ENCODE measurements around the gene STARD9.
"Not testable (repeated sequence)": the region's sequence is repeated elsewhere in the genome, so short reads cannot be mapped to it uniquely, and the experiment has no call there.

The STARD9 gene

DNA sequence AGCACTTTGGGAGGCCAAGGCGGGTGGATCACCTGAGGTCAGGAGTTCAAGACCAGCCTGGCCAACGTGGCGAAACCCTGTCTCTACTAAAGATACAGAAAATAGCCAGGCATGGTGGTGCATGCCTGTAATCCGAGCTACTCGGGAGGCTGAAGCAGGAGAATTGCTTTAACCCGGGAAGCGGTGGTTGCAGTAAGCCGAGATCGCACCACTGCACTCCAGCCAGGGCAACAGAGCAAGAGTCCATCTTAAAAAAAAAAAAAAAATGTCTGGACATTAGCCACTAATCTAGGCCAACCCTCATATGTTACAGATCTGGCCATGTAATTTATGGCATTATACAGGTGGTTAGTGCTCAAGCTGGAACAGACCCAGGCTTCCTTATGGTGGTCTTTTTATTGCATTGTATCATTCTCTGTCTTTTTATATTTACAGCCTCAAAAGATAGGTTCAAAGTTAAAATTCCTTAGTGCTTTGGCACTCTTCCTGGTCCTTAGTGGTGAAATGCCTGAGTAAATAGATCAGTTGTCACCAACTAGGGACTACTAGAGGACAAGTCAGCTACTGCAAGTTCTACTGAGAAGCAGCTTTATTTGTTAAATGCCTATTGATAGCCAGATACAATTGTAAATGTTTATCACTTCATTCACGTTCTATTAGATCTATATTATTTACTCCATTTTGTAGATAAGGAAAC lies 16.0 kb downstream of the STARD9 start:
- Histone ChIP-seq H3K27ac (ENCODE audit: low read depth, low read length) (no peak overlapping the region), H3K9me3 (ENCODE audit: control insufficient read depth, insufficient read depth, low read depth, low read length) (no peaks in the 10 kb centered on the region), H3K27me3 (ENCODE audit: control insufficient read depth, insufficient read depth, low read length) (no peaks in the 10 kb centered on the region), H3K4me3 (ENCODE audit: low read depth, low read length) (no peak overlapping the region), H3K9ac (ENCODE audit: low read length) (no peak overlapping the region), H3K36me3 (ENCODE audit: control insufficient read depth, insufficient read depth, low read length) (no peaks in the 10 kb centered on the region), H3K4me1 (ENCODE audit: control insufficient read depth, insufficient read depth, low read length) (peaks cover 3% of the 10 kb centered on the region; the same call in 1 of the 2 replicates)

- H3K9ac ChIP-seq (ENCODE audit: low read length) = no peak overlapping the region
- no peaks in the 10 kb centered on the region for H3K9me3 ChIP-seq (ENCODE audit: control insufficient read depth, insufficient read depth, low read depth, low read length)
- no peaks in the 10 kb centered on the region for H3K27me3 ChIP-seq (ENCODE audit: control insufficient read depth, insufficient read depth, low read length)
- no peak overlapping the region for H3K27ac ChIP-seq (ENCODE audit: low read depth, low read length)
- H3K4me3 ChIP-seq (ENCODE audit: low read depth, low read length) = no peak overlapping the region
- H3K4me1 ChIP-seq (ENCODE audit: control insufficient read depth, insufficient read depth, low read length) = peaks cover 3% of the 10 kb centered on the region; the same call in 1 of the 2 replicates
- H3K36me3 ChIP-seq (ENCODE audit: control insufficient read depth, insufficient read depth, low read length) = no peaks in the 10 kb centered on the region
These were observed 17.3 kb downstream of the STARD9 start for GRCh38 chr15:42592716-42593115.

GRCh38 chr15:42593143-42593542 lies 17.7 kb downstream of the STARD9 start:
- peaks cover 3% of the 10 kb centered on the region; the same call in 1 of the 2 replicates for H3K4me1 ChIP-seq (ENCODE audit: control insufficient read depth, insufficient read depth, low read length)
- H3K36me3 ChIP-seq (ENCODE audit: control insufficient read depth, insufficient read depth, low read length) = no peaks in the 10 kb centered on the region
- H3K27me3 ChIP-seq (ENCODE audit: control insufficient read depth, insufficient read depth, low read length) = no peaks in the 10 kb centered on the region
- H3K27ac ChIP-seq (ENCODE audit: low read depth, low read length) = no peak overlapping the region
- no peaks in the 10 kb centered on the region for H3K9me3 ChIP-seq (ENCODE audit: control insufficient read depth, insufficient read depth, low read depth, low read length)
- no peak overlapping the region for H3K9ac ChIP-seq (ENCODE audit: low read length)
- no peak overlapping the region for H3K4me3 ChIP-seq (ENCODE audit: low read depth, low read length)

GRCh38 chr15:42594095-42594494 lies 18.7 kb downstream of the STARD9 start:
- Histone ChIP-seq H3K4me3 (ENCODE audit: low read depth, low read length) (no peak overlapping the region), H3K9ac (ENCODE audit: low read length) (no peak overlapping the region), H3K9me3 (ENCODE audit: control insufficient read depth, insufficient read depth, low read depth, low read length) (no peaks in the 10 kb centered on the region), H3K27me3 (ENCODE audit: control insufficient read depth, insufficient read depth, low read length) (no peaks in the 10 kb centered on the region), H3K36me3 (ENCODE audit: control insufficient read depth, insufficient read depth, low read length) (no peaks in the 10 kb centered on the region), H3K4me1 (ENCODE audit: control insufficient read depth, insufficient read depth, low read length) (peaks cover 3% of the 10 kb centered on the region; the same call in 1 of the 2 replicates), H3K27ac (ENCODE audit: low read depth, low read length) (no peak overlapping the region)

GRCh38 chr15:42595626-42596240 lies 20.3 kb downstream of the STARD9 start:
- H3K4me3 ChIP-seq (ENCODE audit: low read depth, low read length) = no peak overlapping the region
- peaks cover 3% of the 10 kb centered on the region; the same call in 1 of the 2 replicates for H3K4me1 ChIP-seq (ENCODE audit: control insufficient read depth, insufficient read depth, low read length)
- no peaks in the 10 kb centered on the region; the same call in 1 of the 2 replicates for H3K9me3 ChIP-seq (ENCODE audit: control insufficient read depth, insufficient read depth, low read depth, low read length)
- H3K9ac ChIP-seq (ENCODE audit: low read length) = no peak overlapping the region
- no peaks in the 10 kb centered on the region for H3K27me3 ChIP-seq (ENCODE audit: control insufficient read depth, insufficient read depth, low read length)
- no peaks in the 10 kb centered on the region for H3K36me3 ChIP-seq (ENCODE audit: control insufficient read depth, insufficient read depth, low read length)
- 0 out of 2 replicates have a peak overlapping the region, but pooled peaks have one; percentile 41 for H3K27ac ChIP-seq (ENCODE audit: low read depth, low read length)

DNA sequence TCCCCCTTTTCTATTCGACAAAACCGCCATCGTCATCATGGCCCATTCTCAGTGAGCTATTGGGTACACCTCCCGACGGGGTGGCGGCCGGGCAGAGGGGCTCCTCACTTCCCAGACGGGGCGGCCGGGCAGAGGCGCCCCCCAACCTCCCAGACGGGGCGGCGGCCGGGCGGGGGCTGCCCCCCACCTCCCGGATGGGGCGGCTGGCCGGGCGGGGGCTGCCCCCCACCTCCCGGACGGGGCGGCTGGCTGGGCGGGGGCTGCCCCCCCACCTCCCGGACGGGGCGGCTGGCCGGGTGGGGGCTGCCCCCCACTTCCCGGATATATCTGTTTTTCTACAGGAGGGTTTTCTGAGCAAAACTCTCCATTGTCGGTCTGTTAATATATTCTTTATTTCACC lies 25.9 kb downstream of the STARD9 start:
- H3K4me1 ChIP-seq (ENCODE audit: control insufficient read depth, insufficient read depth, low read length); H3K9ac ChIP-seq (ENCODE audit: low read length); H3K4me3 ChIP-seq (ENCODE audit: low read depth, low read length); H3K27me3 ChIP-seq (ENCODE audit: control insufficient read depth, insufficient read depth, low read length); H3K27ac ChIP-seq (ENCODE audit: low read depth, low read length); H3K36me3 ChIP-seq (ENCODE audit: control insufficient read depth, insufficient read depth, low read length): not testable (repeated sequence)
- H3K9me3 ChIP-seq (ENCODE audit: control insufficient read depth, insufficient read depth, low read depth, low read length) = peaks cover 15% of the 10 kb centered on the region

GRCh38 chr15:42602501-42602900 lies 27.1 kb downstream of the STARD9 start:
- H3K27me3 ChIP-seq (ENCODE audit: control insufficient read depth, insufficient read depth, low read length) = no peaks in the 10 kb centered on the region
- H3K4me1 ChIP-seq (ENCODE audit: control insufficient read depth, insufficient read depth, low read length) = no peaks in the 10 kb centered on the region
- H3K9ac ChIP-seq (ENCODE audit: low read length) = no peak overlapping the region
- no peaks in the 10 kb centered on the region for H3K36me3 ChIP-seq (ENCODE audit: control insufficient read depth, insufficient read depth, low read length)
- no peak overlapping the region for H3K27ac ChIP-seq (ENCODE audit: low read depth, low read length)
- H3K9me3 ChIP-seq (ENCODE audit: control insufficient read depth, insufficient read depth, low read depth, low read length) = peaks cover 15% of the 10 kb centered on the region
- no peak overlapping the region for H3K4me3 ChIP-seq (ENCODE audit: low read depth, low read length)

DNA sequence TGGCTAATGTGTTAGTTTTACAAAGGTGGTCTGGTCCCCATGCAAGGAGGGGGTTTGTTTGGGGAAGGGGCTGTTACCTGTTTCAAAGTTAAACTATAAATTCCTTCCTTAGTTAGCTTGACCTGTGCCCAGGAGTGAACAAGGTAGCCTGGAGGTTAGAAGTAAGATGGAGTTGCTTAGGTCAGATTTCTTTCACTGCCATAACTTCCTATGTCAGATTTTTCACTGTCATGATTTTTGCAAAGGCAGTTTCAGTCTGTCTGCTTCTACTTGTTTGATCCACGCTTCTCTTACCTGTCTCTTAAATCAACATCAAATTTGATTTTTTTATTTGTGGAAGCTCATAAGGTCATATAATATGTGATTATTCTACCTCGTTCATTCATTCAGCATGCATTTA lies 28.6 kb downstream of the STARD9 start:
- no peak overlapping the region for H3K4me3 ChIP-seq (ENCODE audit: low read depth, low read length)
- H3K36me3 ChIP-seq (ENCODE audit: control insufficient read depth, insufficient read depth, low read length) = no peaks in the 10 kb centered on the region
- H3K4me1 ChIP-seq (ENCODE audit: control insufficient read depth, insufficient read depth, low read length) = 0 out of 2 replicates have a peak, but pooled peaks cover 4% of the 10 kb centered on the region
- H3K9ac ChIP-seq (ENCODE audit: low read length) = no peak overlapping the region
- peaks cover 15% of the 10 kb centered on the region for H3K9me3 ChIP-seq (ENCODE audit: control insufficient read depth, insufficient read depth, low read depth, low read length)
- H3K27me3 ChIP-seq (ENCODE audit: control insufficient read depth, insufficient read depth, low read length) = no peaks in the 10 kb centered on the region
- H3K27ac ChIP-seq (ENCODE audit: low read depth, low read length) = no peak overlapping the region

GRCh38 chr15:42604894-42605744 lies 29.7 kb downstream of the STARD9 start:
- Histone ChIP-seq H3K27ac (ENCODE audit: low read depth, low read length) (no peak overlapping the region), H3K4me1 (ENCODE audit: control insufficient read depth, insufficient read depth, low read length) (0 out of 2 replicates have a peak, but pooled peaks cover 4% of the 10 kb centered on the region), H3K27me3 (ENCODE audit: control insufficient read depth, insufficient read depth, low read length) (no peaks in the 10 kb centered on the region), H3K36me3 (ENCODE audit: control insufficient read depth, insufficient read depth, low read length) (no peaks in the 10 kb centered on the region), H3K4me3 (ENCODE audit: low read depth, low read length) (no peak overlapping the region), H3K9me3 (ENCODE audit: control insufficient read depth, insufficient read depth, low read depth, low read length) (peaks cover 15% of the 10 kb centered on the region), H3K9ac (ENCODE audit: low read length) (no peak overlapping the region)

- no peaks in the 10 kb centered on the region for H3K36me3 ChIP-seq (ENCODE audit: control insufficient read depth, insufficient read depth, low read length)
- H3K27me3 ChIP-seq (ENCODE audit: control insufficient read depth, insufficient read depth, low read length) = no peaks in the 10 kb centered on the region
- no peak overlapping the region for H3K9ac ChIP-seq (ENCODE audit: low read length)
- no peak overlapping the region for H3K27ac ChIP-seq (ENCODE audit: low read depth, low read length)
- no peak overlapping the region for H3K4me3 ChIP-seq (ENCODE audit: low read depth, low read length)
- H3K4me1 ChIP-seq (ENCODE audit: control insufficient read depth, insufficient read depth, low read length) = 0 out of 2 replicates have a peak, but pooled peaks cover 4% of the 10 kb centered on the region
- peaks cover 15% of the 10 kb centered on the region for H3K9me3 ChIP-seq (ENCODE audit: control insufficient read depth, insufficient read depth, low read depth, low read length)
These were observed 30.4 kb downstream of the STARD9 start for GRCh38 chr15:42605796-42606195.
